IPS-18a (cell line): ENCODE results near the gene LRRC17.

Experiments
- H3K27ac ChIP-seq: one replicate; pipeline ENCODE4 v1.5.1; 2013; ENCODE audit warnings: low read length
- H3K27me3 ChIP-seq: one replicate; pipeline ENCODE4 v1.6.1; 2013; ENCODE audit warnings: mild to moderate bottlenecking, low read length; ENCODE audit not compliant: control insufficient read depth, insufficient read depth
- H3K36me3 ChIP-seq: one replicate; pipeline ENCODE4 v1.6.1; 2013; ENCODE audit warnings: low read depth, low read length; ENCODE audit not compliant: control insufficient read depth
- H3K4me1 ChIP-seq: one replicate; pipeline ENCODE4 v1.6.1; 2013; ENCODE audit warnings: low read depth, low read length; ENCODE audit not compliant: control insufficient read depth
- H3K4me3 ChIP-seq: one replicate; pipeline ENCODE4 v1.5.1; 2013; ENCODE audit warnings: low read length
- H3K9ac ChIP-seq: one replicate; pipeline ENCODE4 v1.6.1; 2013; ENCODE audit warnings: mild to moderate bottlenecking, low read length, moderate library complexity
- H3K9me3 ChIP-seq: one replicate; pipeline ENCODE4 v1.6.1; 2013; ENCODE audit warnings: low read depth, low read length; ENCODE audit not compliant: control insufficient read depth

The LRRC17 gene

GRCh38 chr7:102992509-102992937 is 79.7 kb downstream of the LRRC17 start:
- Histone ChIP-seq H3K27ac (no peak overlapping the region), H3K27me3 (no peaks in the 10 kb centered on the region), H3K9me3 (peaks cover 4% of the 10 kb centered on the region), H3K36me3 (no peaks in the 10 kb centered on the region), H3K4me1 (no peaks in the 10 kb centered on the region), H3K4me3 (no peak overlapping the region), H3K9ac (no peak overlapping the region)

GRCh38 chr7:102992938-102993717 is 80.3 kb downstream of the LRRC17 start:
- Histone ChIP-seq H3K9ac (no peak overlapping the region), H3K27me3 (no peaks in the 10 kb centered on the region), H3K4me3 (no peak overlapping the region), H3K27ac (no peak overlapping the region), H3K9me3 (peaks cover 4% of the 10 kb centered on the region), H3K4me1 (no peaks in the 10 kb centered on the region), H3K36me3 (no peaks in the 10 kb centered on the region)

GRCh38 chr7:102993718-102994029 is 80.9 kb downstream of the LRRC17 start:
- peaks cover 4% of the 10 kb centered on the region for H3K9me3 ChIP-seq
- no peak overlapping the region for H3K9ac ChIP-seq
- H3K4me1 ChIP-seq = no peaks in the 10 kb centered on the region
- H3K27ac ChIP-seq = no peak overlapping the region
- H3K4me3 ChIP-seq = no peak overlapping the region
- H3K27me3 ChIP-seq = no peaks in the 10 kb centered on the region
- no peaks in the 10 kb centered on the region for H3K36me3 ChIP-seq

- H3K9ac ChIP-seq = no peak overlapping the region
- peaks cover 4% of the 10 kb centered on the region for H3K9me3 ChIP-seq
- no peak overlapping the region for H3K4me3 ChIP-seq
- no peaks in the 10 kb centered on the region for H3K4me1 ChIP-seq
- no peak overlapping the region for H3K27ac ChIP-seq
- no peaks in the 10 kb centered on the region for H3K36me3 ChIP-seq
- no peaks in the 10 kb centered on the region for H3K27me3 ChIP-seq
Measured at GRCh38 chr7:102994567-102994966, 81.8 kb downstream of the LRRC17 start.
